ENCODE results near the gene CLDN19.

CLDN19 gene

GRCh38 chr1:42744148-42744413 lies 4.0 kb upstream of the CLDN19 start:
- no peaks in the 10 kb centered on the region for H3K27me3 ChIP-seq (ENCODE audit: control insufficient read depth, insufficient read depth, low read length)
- peaks cover 16% of the 10 kb centered on the region for H3K4me1 ChIP-seq (ENCODE audit: control insufficient read depth, low read depth, low read length)
- H3K9me3 ChIP-seq (ENCODE audit: control insufficient read depth, low read depth, low read length) = no peaks in the 10 kb centered on the region
- H3K4me3 ChIP-seq (ENCODE audit: low read length) = no peak overlapping the region
- no peak overlapping the region for H3K9ac ChIP-seq (ENCODE audit: low read length)
- no peak overlapping the region for H3K27ac ChIP-seq (ENCODE audit: low read length)
- peaks cover 19% of the 10 kb centered on the region for H3K36me3 ChIP-seq (ENCODE audit: control insufficient read depth, low read depth, low read length)

GRCh38 chr1:42743317-42744147 lies 3.5 kb upstream of the CLDN19 start:
- no peaks in the 10 kb centered on the region for H3K9me3 ChIP-seq (ENCODE audit: control insufficient read depth, low read depth, low read length)
- H3K4me1 ChIP-seq (ENCODE audit: control insufficient read depth, low read depth, low read length) = peaks cover 16% of the 10 kb centered on the region
- no peak overlapping the region for H3K9ac ChIP-seq (ENCODE audit: low read length)
- H3K27me3 ChIP-seq (ENCODE audit: control insufficient read depth, insufficient read depth, low read length) = no peaks in the 10 kb centered on the region
- peaks cover 19% of the 10 kb centered on the region for H3K36me3 ChIP-seq (ENCODE audit: control insufficient read depth, low read depth, low read length)
- no peak overlapping the region for H3K4me3 ChIP-seq (ENCODE audit: low read length)
- H3K27ac ChIP-seq (ENCODE audit: low read length) = no peak overlapping the region

GRCh38 chr1:42742617-42743316 lies 2.7 kb upstream of the CLDN19 start:
- Histone ChIP-seq H3K9me3 (ENCODE audit: control insufficient read depth, low read depth, low read length) (no peaks in the 10 kb centered on the region), H3K4me1 (ENCODE audit: control insufficient read depth, low read depth, low read length) (peaks cover 16% of the 10 kb centered on the region), H3K4me3 (ENCODE audit: low read length) (no peak overlapping the region), H3K27me3 (ENCODE audit: control insufficient read depth, insufficient read depth, low read length) (no peaks in the 10 kb centered on the region), H3K9ac (ENCODE audit: low read length) (no peak overlapping the region), H3K36me3 (ENCODE audit: control insufficient read depth, low read depth, low read length) (peaks cover 13% of the 10 kb centered on the region), H3K27ac (ENCODE audit: low read length) (no peak overlapping the region)

GRCh38 chr1:42742141-42742540 lies 2.1 kb upstream of the CLDN19 start:
- Histone ChIP-seq H3K4me1 (ENCODE audit: control insufficient read depth, low read depth, low read length) (peaks cover 16% of the 10 kb centered on the region), H3K27ac (ENCODE audit: low read length) (no peak overlapping the region), H3K4me3 (ENCODE audit: low read length) (no peak overlapping the region), H3K9me3 (ENCODE audit: control insufficient read depth, low read depth, low read length) (no peaks in the 10 kb centered on the region), H3K36me3 (ENCODE audit: control insufficient read depth, low read depth, low read length) (peaks cover 13% of the 10 kb centered on the region), H3K27me3 (ENCODE audit: control insufficient read depth, insufficient read depth, low read length) (no peaks in the 10 kb centered on the region), H3K9ac (ENCODE audit: low read length) (no peak overlapping the region)

- peaks cover 16% of the 10 kb centered on the region for H3K4me1 ChIP-seq (ENCODE audit: control insufficient read depth, low read depth, low read length)
- H3K36me3 ChIP-seq (ENCODE audit: control insufficient read depth, low read depth, low read length) = peaks cover 11% of the 10 kb centered on the region
- H3K27me3 ChIP-seq (ENCODE audit: control insufficient read depth, insufficient read depth, low read length) = no peaks in the 10 kb centered on the region
- no peak overlapping the region for H3K27ac ChIP-seq (ENCODE audit: low read length)
- no peak overlapping the region for H3K4me3 ChIP-seq (ENCODE audit: low read length)
- H3K9ac ChIP-seq (ENCODE audit: low read length) = no peak overlapping the region
- no peaks in the 10 kb centered on the region for H3K9me3 ChIP-seq (ENCODE audit: control insufficient read depth, low read depth, low read length)
Observed at GRCh38 chr1:42741706-42742105, 1.7 kb upstream of the CLDN19 start.

- peak overlapping the region; percentile 44 for H3K9ac ChIP-seq (ENCODE audit: low read length)
Observed at GRCh38 chr1:42740851-42741580, 980 bp upstream of the CLDN19 start.

GRCh38 chr1:42738678-42739226 lies 1.3 kb downstream of the CLDN19 start:
- Histone ChIP-seq H3K4me3 (ENCODE audit: low read length) (no peak overlapping the region), H3K27me3 (ENCODE audit: control insufficient read depth, insufficient read depth, low read length) (no peaks in the 10 kb centered on the region), H3K9me3 (ENCODE audit: control insufficient read depth, low read depth, low read length) (no peaks in the 10 kb centered on the region), H3K27ac (ENCODE audit: low read length) (no peak overlapping the region), H3K36me3 (ENCODE audit: control insufficient read depth, low read depth, low read length) (no peaks in the 10 kb centered on the region), H3K4me1 (ENCODE audit: control insufficient read depth, low read depth, low read length) (peaks cover 22% of the 10 kb centered on the region), H3K9ac (ENCODE audit: low read length) (no peak overlapping the region)

More at GRCh38 chr1:42740851-42741580, 980 bp upstream of the CLDN19 start:
- peaks cover 4% of the 10 kb centered on the region for H3K36me3 ChIP-seq (ENCODE audit: control insufficient read depth, low read depth, low read length)
- peak overlapping the region; percentile 22 for H3K4me3 ChIP-seq (ENCODE audit: low read length)
- H3K27me3 ChIP-seq (ENCODE audit: control insufficient read depth, insufficient read depth, low read length) = no peaks in the 10 kb centered on the region
- H3K27ac ChIP-seq (ENCODE audit: low read length) = no peak overlapping the region
- H3K9me3 ChIP-seq (ENCODE audit: control insufficient read depth, low read depth, low read length) = no peaks in the 10 kb centered on the region
- H3K4me1 ChIP-seq (ENCODE audit: control insufficient read depth, low read depth, low read length) = peaks cover 16% of the 10 kb centered on the region

- no peaks in the 10 kb centered on the region for H3K9me3 ChIP-seq (ENCODE audit: control insufficient read depth, low read depth, low read length)
- no peak overlapping the region for H3K9ac ChIP-seq (ENCODE audit: low read length)
- no peaks in the 10 kb centered on the region for H3K36me3 ChIP-seq (ENCODE audit: control insufficient read depth, low read depth, low read length)
- H3K4me3 ChIP-seq (ENCODE audit: low read length) = no peak overlapping the region
- no peak overlapping the region for H3K27ac ChIP-seq (ENCODE audit: low read length)
- no peaks in the 10 kb centered on the region for H3K27me3 ChIP-seq (ENCODE audit: control insufficient read depth, insufficient read depth, low read length)
- peaks cover 22% of the 10 kb centered on the region for H3K4me1 ChIP-seq (ENCODE audit: control insufficient read depth, low read depth, low read length)
Observed at GRCh38 chr1:42737986-42738677, 1.9 kb downstream of the CLDN19 start.

GRCh38 chr1:42737257-42737656 lies 2.8 kb downstream of the CLDN19 start:
- no peaks in the 10 kb centered on the region for H3K27me3 ChIP-seq (ENCODE audit: control insufficient read depth, insufficient read depth, low read length)
- no peak overlapping the region for H3K27ac ChIP-seq (ENCODE audit: low read length)
- no peaks in the 10 kb centered on the region for H3K36me3 ChIP-seq (ENCODE audit: control insufficient read depth, low read depth, low read length)
- no peaks in the 10 kb centered on the region for H3K9me3 ChIP-seq (ENCODE audit: control insufficient read depth, low read depth, low read length)
- no peak overlapping the region for H3K4me3 ChIP-seq (ENCODE audit: low read length)
- H3K9ac ChIP-seq (ENCODE audit: low read length) = no peak overlapping the region
- peaks cover 22% of the 10 kb centered on the region for H3K4me1 ChIP-seq (ENCODE audit: control insufficient read depth, low read depth, low read length)

GRCh38 chr1:42736571-42737200 lies 3.4 kb downstream of the CLDN19 start:
- Histone ChIP-seq H3K27ac (ENCODE audit: low read length) (no peak overlapping the region), H3K4me1 (ENCODE audit: control insufficient read depth, low read depth, low read length) (peaks cover 22% of the 10 kb centered on the region), H3K9ac (ENCODE audit: low read length) (no peak overlapping the region), H3K9me3 (ENCODE audit: control insufficient read depth, low read depth, low read length) (no peaks in the 10 kb centered on the region), H3K27me3 (ENCODE audit: control insufficient read depth, insufficient read depth, low read length) (no peaks in the 10 kb centered on the region), H3K36me3 (ENCODE audit: control insufficient read depth, low read depth, low read length) (no peaks in the 10 kb centered on the region), H3K4me3 (ENCODE audit: low read length) (no peak overlapping the region)

GRCh38 chr1:42736152-42736551 lies 3.9 kb downstream of the CLDN19 start:
- no peaks in the 10 kb centered on the region for H3K9me3 ChIP-seq (ENCODE audit: control insufficient read depth, low read depth, low read length)
- H3K4me1 ChIP-seq (ENCODE audit: control insufficient read depth, low read depth, low read length) = peaks cover 18% of the 10 kb centered on the region
- H3K27ac ChIP-seq (ENCODE audit: low read length) = no peak overlapping the region
- no peaks in the 10 kb centered on the region for H3K27me3 ChIP-seq (ENCODE audit: control insufficient read depth, insufficient read depth, low read length)
- no peak overlapping the region for H3K4me3 ChIP-seq (ENCODE audit: low read length)
- H3K9ac ChIP-seq (ENCODE audit: low read length) = no peak overlapping the region
- no peaks in the 10 kb centered on the region for H3K36me3 ChIP-seq (ENCODE audit: control insufficient read depth, low read depth, low read length)

Measured in iPS-18a (cell line).